NCI-H2029 treated with DMSO at 0.1 percent for 48 hours (cell line): ENCODE results near the gene TNFRSF17.
"Not testable (repeated sequence)": the region's sequence is repeated elsewhere in the genome, so short reads cannot be mapped to it uniquely, and the experiment has no call there.

Source experiments
- DNase-seq: peaks from one replicate; lab custom pipeline; 2025; lab: John Stamatoyannopoulos, UW

TNFRSF17 gene

DNA sequence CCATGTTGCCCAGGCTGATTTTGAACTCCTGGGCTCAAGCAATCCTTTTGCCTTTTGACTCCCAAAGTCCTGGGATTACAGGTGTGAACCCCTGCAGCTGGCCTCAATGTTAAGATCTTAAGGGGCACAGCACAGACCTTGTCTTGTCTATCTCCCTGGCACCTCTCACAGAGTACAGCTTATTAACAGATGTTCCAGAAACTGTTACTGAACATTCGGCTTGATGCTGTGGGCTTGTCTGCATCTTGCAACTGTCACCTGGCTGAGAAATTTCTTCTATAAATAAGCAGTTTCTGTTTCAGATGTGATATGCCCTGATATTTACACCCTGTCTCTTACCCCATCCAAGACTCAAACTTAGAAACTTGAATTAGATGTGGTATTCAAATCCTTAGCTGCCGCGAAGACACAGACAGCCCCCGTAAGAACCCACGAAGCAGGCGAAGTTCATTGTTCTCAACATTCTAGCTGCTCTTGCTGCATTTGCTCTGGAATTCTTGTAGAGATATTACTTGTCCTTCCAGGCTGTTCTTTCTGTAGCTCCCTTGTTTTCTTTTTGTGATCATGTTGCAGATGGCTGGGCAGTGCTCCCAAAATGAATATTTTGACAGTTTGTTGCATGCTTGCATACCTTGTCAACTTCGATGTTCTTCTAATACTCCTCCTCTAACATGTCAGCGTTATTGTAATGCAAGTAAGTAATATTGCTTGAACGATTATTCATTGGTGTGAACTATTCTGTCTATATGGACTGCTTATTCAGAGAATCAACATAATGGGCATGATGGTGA is at the start of gene TNFRSF17:
TNFRSF17 (plus strand) TSS at position 450 of the 791 bp plus-strand sequence; CDS start at position 565, 115 bp downstream.
- no peak for DNase-seq

DNA sequence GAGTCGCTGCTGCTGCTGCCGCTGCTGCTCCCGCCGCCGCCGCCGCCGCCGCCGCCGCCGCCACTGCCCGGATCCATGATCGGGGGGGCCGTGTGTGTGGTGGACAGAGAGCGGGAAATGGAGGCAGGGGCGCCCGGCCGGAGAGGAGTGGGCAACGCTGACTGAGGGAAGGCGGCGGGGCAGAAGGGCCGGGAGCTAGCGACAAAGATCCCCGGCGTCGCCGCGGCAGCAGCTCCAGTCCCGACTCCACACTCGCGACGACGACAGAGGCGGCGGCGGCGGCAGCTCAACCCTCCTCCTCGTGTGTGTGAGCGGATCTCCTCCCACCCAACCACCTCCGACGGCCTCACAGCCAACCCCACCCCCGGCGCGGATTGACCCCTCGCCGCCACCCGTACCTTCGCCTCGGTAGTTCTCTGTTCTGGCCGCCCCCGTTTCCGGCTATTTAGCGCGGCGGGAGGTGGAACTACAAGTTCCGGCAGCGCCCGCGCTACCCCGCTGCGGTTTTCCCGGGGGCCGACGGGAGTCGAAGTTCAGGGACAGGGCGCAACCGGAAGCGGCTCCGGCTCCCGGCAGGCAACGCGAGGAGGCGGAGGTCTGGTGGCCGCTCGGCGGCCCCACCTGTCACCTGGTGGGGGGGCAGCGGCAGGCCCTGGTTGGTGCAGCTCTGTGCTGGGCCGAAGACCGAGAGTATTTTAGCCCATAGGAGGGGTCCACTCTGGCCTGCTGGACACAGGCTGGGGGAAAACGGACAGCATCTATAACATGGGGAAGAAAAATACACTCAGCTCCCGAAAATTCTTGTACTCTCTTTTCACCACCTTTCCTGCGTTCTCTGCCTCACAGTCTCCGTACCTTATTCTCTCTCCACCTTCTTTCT is 49.1 kb upstream of the TNFRSF17 start, which contains the start of gene GSPT1:
GSPT1 (minus strand) TSS at position 313 of the 880 bp plus-strand sequence; CDS start at position 77, 236 bp downstream.
- DNase-seq = peak; percentile 91

DNA sequence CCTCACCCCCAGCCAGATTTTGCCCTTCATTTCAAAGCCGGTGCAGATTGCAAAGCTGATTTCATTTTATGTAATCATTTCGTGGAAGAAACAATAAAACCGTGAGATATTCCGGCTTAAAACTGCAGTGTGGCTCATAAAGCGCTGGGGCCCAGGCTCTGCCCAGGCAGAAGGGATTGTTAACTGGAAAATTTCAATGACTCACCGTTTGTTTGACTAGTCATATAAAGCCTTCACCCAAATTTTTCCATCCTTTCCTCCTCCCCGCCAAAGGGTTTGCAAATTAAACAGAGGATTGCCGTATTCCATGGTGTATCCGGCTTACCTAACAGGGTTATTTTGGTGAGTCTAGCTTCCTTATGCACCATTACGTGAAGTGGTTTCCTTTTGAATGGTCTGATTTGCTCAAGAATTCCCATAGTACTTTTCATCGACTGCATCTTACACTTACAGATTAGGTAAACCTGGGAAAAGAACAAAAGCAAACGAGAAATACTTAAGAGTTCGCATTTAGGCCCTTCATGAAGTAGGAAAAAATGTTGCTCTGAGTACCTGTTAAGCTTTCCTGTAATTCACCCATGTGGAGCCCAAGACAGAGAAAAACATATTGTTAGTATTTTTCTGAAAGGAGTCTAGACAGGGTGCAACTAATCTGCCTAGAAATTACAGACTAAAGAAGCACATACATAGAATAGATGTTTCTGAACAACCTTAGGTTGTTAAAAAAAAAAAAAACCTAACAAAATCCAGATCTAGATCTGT is 48.3 kb upstream of the TNFRSF17 start:
- peak; percentile 80 for DNase-seq

DNA sequence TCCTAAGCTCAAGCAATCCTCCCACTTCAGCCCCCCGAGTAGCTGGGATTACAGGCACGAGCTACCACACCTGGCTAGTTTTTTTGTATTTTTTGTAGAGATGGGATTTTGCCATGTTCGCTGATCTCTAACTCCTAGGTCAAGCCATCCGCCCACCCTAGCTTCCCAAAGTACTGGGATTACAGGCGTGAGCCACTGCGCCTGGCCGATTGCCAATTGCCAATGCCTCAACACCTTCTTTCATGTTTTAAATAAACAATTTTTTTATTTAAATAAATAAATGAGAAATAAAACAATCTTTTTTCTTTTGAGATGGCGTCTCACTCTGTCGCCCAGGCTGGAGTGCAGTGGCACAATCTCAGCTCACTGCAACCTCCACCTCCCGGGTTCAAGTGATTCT is 41.0 kb upstream of the TNFRSF17 start:
- not testable (repeated sequence) for DNase-seq

DNA sequence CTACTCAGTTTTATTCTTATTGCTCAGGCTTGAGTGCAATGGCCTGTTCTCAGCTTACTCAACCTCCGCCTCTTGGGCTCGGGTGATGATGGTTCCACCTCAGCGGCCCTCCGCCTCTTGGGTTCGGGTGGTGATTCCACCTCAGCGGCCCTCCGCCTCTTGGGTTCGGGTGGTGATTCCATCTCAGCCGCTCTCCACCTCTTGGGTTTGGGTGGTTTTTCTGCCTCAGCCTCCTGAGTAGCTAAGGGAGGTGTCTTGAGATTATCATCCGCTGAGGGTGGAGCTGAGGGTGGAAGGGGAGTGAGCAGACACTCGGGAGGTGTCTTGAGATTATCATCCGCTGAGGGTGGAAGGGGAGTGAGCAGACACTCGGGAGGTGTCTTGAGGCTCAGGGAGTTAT is 37.7 kb upstream of the TNFRSF17 start:
- not testable (repeated sequence) for DNase-seq

- not testable (repeated sequence) for DNase-seq
Measured at GRCh38 chr16:11941945-11942344, 23.1 kb upstream of the TNFRSF17 start, which contains the start of gene NPIPB2. NPIPB2 (minus strand) TSS chr16:11942045; CDS start chr16:11942045, 0 bp downstream.

DNA sequence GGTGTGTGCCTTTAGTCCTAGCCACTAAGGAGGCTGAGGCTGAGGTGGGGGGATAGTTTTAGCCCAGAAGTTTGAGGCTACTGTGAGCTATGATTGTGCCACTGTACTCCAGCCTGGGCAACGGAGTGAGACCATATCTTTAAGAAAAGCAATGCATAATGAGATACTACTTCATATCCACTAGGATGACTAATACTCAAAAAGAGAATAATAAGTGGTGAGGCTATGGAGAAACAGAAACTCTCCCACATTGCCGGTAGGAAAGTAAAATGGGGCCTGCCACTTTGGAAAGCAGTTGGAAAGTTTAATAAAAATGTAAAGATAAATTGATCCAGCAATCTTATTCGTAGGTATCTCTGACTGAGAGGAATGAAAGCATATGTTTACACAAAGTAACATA is 18.6 kb upstream of the TNFRSF17 start:
- DNase-seq = no peak

DNA sequence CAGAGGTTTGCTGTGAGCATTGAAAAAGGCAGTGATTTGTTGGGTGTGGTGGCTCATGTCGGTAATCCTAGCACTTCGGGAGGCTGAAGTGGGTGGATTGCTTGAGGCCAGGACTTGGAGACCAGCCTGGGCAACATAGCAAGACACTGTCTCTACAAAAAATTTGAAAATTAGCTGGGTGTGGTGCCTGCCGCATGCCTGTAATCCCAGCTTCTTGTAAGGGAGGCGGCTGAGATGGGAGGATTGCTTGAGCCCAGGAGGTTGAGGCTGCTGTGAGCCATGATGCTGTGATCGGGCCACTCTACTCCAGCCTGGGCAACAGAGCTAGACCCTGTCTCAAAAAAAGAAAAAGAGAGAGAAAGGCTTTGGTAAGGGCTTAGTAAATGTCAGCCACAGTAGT is 16.2 kb upstream of the TNFRSF17 start:
- DNase-seq = no peak

GRCh38 chr16:11949527-11949926 is 15.5 kb upstream of the TNFRSF17 start:
- DNase-seq = no peak

DNA sequence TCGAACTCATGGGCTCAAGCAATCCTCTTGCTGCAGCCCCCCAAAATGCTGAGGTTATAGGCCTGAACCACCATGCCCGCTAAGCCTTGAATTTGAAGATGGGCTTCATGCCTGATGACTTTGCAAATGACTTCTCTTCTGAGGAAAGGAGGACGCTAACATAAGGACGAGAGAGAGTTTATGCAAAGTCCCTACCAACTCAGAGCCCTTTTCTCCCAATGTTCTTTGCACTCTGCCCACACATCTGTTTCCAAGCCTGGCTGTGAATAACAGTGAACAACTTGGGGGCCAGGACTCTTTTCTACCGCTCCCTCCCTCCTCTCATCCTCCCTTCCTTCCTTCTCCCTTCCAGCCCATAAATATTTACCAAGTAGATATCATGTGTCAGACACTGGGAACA is 14.6 kb upstream of the TNFRSF17 start:
- no peak for DNase-seq

GRCh38 chr16:11953576-11953975 is 11.4 kb upstream of the TNFRSF17 start:
- not testable (repeated sequence) for DNase-seq

DNA sequence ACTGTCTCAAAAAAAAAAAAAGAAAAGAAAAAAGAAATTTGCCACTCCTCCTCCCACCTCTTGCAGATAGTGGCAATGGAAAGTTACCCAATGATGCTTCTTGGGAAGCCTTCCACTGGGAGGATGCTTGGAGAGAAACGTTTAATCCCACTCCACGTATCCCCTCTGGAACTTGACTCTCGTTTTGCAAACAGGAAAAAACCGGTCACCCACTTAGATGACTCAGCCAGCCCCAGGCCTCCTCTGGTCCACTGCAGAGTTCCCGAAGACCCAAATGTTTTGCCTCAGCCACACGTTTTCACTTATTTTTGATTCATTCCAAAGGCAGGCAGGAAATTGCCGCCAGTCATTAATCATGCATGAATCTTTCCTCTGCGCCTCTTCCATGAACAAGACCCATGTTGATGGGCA is 9.3 kb upstream of the TNFRSF17 start:
- no peak for DNase-seq

DNA sequence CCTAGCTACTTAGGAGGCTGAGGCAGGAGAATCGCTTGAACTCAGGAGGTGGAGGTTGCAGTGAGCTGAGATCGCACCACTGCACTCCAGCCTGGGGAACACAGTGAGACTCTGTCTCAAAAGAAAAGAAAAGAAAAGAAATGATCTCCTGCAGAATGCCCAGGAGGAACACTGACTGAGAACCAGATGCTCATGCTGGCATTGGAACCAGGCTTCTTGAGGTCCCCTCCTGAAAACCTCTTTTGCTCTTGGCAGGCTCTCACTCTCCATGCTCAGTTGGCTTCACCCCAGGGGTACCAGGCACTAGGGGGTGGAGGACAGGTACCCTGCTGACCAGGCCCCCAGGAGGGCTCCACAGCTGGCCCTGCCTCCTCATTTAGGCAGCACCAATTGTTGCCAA is 8.5 kb upstream of the TNFRSF17 start:
- no peak for DNase-seq

DNA sequence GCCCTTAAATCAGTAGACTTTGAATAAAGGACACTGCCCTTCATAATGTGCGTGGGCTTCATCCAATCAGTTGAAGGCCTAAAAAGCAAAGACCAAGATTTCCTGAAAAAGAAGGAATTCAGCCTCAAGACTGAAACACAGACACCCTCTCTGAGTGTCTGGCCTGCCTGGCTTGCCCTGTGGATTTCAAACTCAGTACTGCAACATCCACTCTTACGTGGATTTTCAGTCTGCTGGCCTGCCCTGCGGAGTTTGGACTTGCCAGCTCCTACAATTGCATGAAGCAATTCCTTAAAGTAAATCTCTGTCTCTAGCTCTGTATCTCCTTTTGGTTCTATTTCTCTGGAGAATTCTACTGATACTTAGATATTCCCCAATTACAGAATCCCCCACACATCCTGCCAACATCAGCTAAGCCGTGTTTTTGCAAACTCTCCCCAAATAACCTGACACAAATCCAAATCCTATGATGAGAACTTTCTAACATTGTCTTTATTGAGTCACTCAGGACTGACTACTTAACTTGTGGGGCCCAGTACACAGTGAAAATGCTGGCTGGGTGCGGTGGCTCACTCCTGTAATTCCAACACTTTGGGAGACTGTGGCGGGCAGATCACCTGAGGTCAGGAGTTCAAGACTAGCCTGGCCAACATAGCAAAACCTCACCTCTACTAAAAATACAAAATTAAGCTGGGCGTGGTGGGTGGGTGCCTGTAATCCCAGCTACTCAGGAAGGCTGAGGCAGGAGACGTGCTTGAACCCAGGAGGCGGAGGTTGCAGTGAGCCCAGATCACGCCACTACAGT is 7.2 kb upstream of the TNFRSF17 start:
- DNase-seq = no peak

- not testable (repeated sequence) for DNase-seq
Measured at GRCh38 chr16:11962457-11962856, 2.6 kb upstream of the TNFRSF17 start.

DNA sequence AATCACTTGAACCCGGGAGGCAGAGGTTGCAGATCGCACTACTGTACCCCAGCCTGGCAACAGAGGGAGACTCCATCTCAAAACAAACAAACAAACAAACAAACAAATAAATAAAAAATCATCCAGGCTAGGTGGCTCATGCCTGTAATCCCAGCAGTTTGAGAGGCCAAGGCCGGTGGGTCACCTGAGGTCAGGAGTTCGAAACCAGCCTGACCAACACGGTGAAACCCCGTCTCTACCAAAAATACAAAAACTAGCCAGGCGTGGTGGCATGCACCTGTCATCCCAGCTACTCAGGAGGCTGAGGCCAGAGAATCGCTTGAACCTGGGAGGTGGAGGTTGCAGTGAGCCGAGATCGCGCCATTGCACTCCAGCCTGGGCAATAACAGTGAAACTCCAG is 2.0 kb upstream of the TNFRSF17 start:
- DNase-seq = not testable (repeated sequence)

- DNase-seq = no peak
Measured at GRCh38 chr16:11963706-11964105, 1.3 kb upstream of the TNFRSF17 start.

DNA sequence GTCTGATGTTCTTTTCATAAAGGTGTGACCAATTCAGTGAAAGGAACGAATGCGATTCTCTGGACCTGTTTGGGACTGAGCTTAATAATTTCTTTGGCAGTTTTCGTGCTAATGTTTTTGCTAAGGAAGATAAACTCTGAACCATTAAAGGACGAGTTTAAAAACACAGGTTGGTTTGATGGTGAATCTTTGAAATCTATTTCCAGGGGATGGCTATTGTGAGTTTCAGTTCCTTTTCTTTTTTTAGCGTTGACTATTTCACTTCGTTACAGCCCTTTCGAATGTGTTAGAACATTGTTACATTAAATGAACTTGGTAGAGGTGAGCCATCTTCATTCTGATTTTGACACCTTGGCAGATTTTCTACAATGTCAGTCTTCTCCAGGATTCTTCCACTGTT is 1.2 kb downstream of the TNFRSF17 start:
- DNase-seq = no peak

DNA sequence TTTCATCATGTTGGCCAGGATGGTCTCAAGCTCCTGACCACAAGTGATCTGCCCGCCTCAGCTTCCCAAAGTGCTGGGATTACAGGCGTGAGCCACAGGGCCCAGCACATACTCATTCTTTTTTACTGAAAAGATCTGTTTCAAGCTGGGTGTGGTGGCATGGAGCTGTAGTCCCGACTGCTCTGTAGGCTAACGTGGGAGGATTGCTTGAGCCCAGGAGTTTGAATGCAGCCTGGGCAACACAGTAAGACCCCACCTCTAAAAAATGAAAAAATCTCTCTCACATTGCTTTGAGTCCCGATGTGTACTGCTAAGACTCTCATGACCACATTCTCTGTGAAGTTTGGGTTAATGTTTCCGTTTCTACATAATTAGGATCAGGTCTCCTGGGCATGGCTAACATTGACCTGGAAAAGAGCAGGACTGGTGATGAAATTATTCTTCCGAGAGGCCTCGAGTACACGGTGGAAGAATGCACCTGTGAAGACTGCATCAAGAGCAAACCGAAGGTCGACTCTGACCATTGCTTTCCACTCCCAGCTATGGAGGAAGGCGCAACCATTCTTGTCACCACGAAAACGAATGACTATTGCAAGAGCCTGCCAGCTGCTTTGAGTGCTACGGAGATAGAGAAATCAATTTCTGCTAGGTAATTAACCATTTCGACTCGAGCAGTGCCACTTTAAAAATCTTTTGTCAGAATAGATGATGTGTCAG is 2.3 kb downstream of the TNFRSF17 start:
- DNase-seq = no peak

DNA sequence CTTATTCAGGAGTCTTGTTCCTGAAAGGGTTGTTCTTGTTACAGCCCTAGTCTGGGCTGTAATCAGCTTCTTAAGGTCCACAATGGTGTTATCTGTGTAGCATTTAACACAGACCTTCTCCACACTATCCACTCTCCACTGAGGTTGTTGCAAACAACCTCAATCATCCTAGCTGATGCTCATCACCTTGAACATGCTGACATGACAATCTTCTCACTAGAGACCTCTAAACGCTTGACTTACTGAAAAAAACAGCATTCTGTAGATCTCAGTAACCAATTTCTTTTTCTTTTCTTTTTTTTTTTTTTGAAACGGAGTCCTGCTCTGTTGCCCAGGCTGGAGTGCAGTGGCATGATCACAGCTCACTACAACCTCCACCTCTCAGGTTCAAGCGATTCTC is 3.6 kb downstream of the TNFRSF17 start:
- DNase-seq = no peak
